ENCODE data around the gene NR4A3.

DNA sequence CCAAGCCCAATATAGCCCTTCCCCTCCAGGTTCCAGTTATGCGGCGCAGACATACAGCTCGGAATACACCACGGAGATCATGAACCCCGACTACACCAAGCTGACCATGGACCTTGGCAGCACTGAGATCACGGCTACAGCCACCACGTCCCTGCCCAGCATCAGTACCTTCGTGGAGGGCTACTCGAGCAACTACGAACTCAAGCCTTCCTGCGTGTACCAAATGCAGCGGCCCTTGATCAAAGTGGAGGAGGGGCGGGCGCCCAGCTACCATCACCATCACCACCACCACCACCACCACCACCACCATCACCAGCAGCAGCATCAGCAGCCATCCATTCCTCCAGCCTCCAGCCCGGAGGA is 6.3 kb downstream of the NR4A3 start:
- no peak for TF ChIP-seq POLR2AphosphoS5 (IDR thresholded peaks at IDR 0.05; ENCODE audit: low read depth, low read length)
- TF ChIP-seq POLR2A (IDR thresholded peaks at IDR 0.05; ENCODE audit: low read depth, low read length): no peak
- no peak for TF ChIP-seq TAF1 (IDR thresholded peaks at IDR 0.05; ENCODE audit: low read depth, low read length)
- no peak for TF ChIP-seq POU2F2 (IDR thresholded peaks at IDR 0.05; ENCODE audit: low read depth, low read length)

Measured in GM12891 (cell line).